ENCODE results near the gene ZC3H4.

Gene ZC3H4

GRCh38 chr19:47069795-47070194 is 43.8 kb downstream of the ZC3H4 start:
- H4K20me1 ChIP-seq (ENCODE audit: insufficient read depth) = no peaks in the 10 kb centered on the region
- H3K36me3 ChIP-seq (ENCODE audit: insufficient read depth) = peaks cover 9% of the 10 kb centered on the region; the same call in 1 of the 2 replicates
- H3K9ac ChIP-seq = no peak overlapping the region
- H3K27ac ChIP-seq = no peak overlapping the region
- no peak overlapping the region for H2AFZ ChIP-seq (ENCODE audit: low read depth)
- no peaks in the 10 kb centered on the region for H3K27me3 ChIP-seq (ENCODE audit: insufficient read depth, low read depth)
- H3K4me2 ChIP-seq = no peak overlapping the region
- no peaks in the 10 kb centered on the region for H3K79me2 ChIP-seq (ENCODE audit: insufficient read depth, low read depth)
- H3K4me3 ChIP-seq (IDR thresholded peaks at IDR 0.05; ENCODE audit: insufficient read depth, low read depth, low read length) = no peak overlapping the region
- no peaks in the 10 kb centered on the region for H3K4me1 ChIP-seq (ENCODE audit: low read depth, poor library complexity, severe bottlenecking)
- TF ChIP-seq, protein P1, sequence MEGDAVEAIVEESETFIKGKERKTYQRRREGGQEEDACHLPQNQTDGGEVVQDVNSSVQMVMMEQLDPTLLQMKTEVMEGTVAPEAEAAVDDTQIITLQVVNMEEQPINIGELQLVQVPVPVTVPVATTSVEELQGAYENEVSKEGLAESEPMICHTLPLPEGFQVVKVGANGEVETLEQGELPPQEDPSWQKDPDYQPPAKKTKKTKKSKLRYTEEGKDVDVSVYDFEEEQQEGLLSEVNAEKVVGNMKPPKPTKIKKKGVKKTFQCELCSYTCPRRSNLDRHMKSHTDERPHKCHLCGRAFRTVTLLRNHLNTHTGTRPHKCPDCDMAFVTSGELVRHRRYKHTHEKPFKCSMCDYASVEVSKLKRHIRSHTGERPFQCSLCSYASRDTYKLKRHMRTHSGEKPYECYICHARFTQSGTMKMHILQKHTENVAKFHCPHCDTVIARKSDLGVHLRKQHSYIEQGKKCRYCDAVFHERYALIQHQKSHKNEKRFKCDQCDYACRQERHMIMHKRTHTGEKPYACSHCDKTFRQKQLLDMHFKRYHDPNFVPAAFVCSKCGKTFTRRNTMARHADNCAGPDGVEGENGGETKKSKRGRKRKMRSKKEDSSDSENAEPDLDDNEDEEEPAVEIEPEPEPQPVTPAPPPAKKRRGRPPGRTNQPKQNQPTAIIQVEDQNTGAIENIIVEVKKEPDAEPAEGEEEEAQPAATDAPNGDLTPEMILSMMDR (conservative IDR thresholded peaks at IDR 0.05; ENCODE audit: low read depth, low read length) = no peak

- H3K4me3 ChIP-seq (IDR thresholded peaks at IDR 0.05; ENCODE audit: insufficient read depth, low read depth, low read length) = no peak overlapping the region
- no peak overlapping the region for H3K9ac ChIP-seq
- no peaks in the 10 kb centered on the region for H4K20me1 ChIP-seq (ENCODE audit: insufficient read depth)
- no peak overlapping the region for H3K4me2 ChIP-seq
- TF ChIP-seq, protein P1 (conservative IDR thresholded peaks at IDR 0.05; ENCODE audit: low read depth, low read length) = no peak
- no peaks in the 10 kb centered on the region for H3K27me3 ChIP-seq (ENCODE audit: insufficient read depth, low read depth)
- H3K4me1 ChIP-seq (ENCODE audit: low read depth, poor library complexity, severe bottlenecking) = no peaks in the 10 kb centered on the region
- no peak overlapping the region for H3K27ac ChIP-seq
- H2AFZ ChIP-seq (ENCODE audit: low read depth) = no peak overlapping the region
- no peaks in the 10 kb centered on the region for H3K79me2 ChIP-seq (ENCODE audit: insufficient read depth, low read depth)
- H3K36me3 ChIP-seq (ENCODE audit: insufficient read depth) = peaks cover 9% of the 10 kb centered on the region; the same call in 1 of the 2 replicates
Measured at GRCh38 chr19:47068876-47069406, 44.6 kb downstream of the ZC3H4 start.

DNA sequence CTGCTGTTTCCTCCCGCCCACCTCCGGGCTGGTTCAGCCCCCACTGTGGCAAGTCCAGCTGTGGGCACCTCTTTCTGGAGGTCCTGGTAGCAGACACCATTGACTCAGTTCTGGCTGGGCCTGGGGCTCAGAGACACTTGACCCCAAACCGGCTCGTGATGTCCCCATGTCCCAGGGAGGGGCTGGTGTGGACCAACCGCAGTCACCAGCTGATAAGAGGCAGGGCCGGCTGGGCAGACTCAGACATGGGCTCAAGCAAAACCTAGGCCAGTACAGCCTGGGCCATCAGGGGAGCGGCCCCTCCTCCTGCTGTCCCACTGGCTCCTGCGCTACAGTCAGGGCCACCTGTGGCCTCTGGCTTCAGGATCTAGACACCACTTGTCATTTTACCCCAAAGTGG is 45.3 kb downstream of the ZC3H4 start:
- no peak overlapping the region for H3K4me2 ChIP-seq
- TF ChIP-seq, protein P1 (conservative IDR thresholded peaks at IDR 0.05; ENCODE audit: low read depth, low read length) = no peak
- peaks cover 9% of the 10 kb centered on the region; the same call in 1 of the 2 replicates for H3K36me3 ChIP-seq (ENCODE audit: insufficient read depth)
- H3K79me2 ChIP-seq (ENCODE audit: insufficient read depth, low read depth) = no peaks in the 10 kb centered on the region
- H3K9ac ChIP-seq = no peak overlapping the region
- no peaks in the 10 kb centered on the region for H3K4me1 ChIP-seq (ENCODE audit: low read depth, poor library complexity, severe bottlenecking)
- H3K4me3 ChIP-seq (IDR thresholded peaks at IDR 0.05; ENCODE audit: insufficient read depth, low read depth, low read length) = no peak overlapping the region
- no peaks in the 10 kb centered on the region for H4K20me1 ChIP-seq (ENCODE audit: insufficient read depth)
- no peak overlapping the region for H3K27ac ChIP-seq
- no peaks in the 10 kb centered on the region for H3K27me3 ChIP-seq (ENCODE audit: insufficient read depth, low read depth)
- H2AFZ ChIP-seq (ENCODE audit: low read depth) = no peak overlapping the region

GRCh38 chr19:47067215-47067847 is 46.2 kb downstream of the ZC3H4 start:
- H3K36me3 ChIP-seq (ENCODE audit: insufficient read depth) = peaks cover 9% of the 10 kb centered on the region; the same call in 1 of the 2 replicates

More at GRCh38 chr19:47067215-47067847, 46.2 kb downstream of the ZC3H4 start:
- Histone ChIP-seq H2AFZ (ENCODE audit: low read depth) (no peak overlapping the region), H3K27ac (no peak overlapping the region), H4K20me1 (ENCODE audit: insufficient read depth) (no peaks in the 10 kb centered on the region), H3K4me2 (no peak overlapping the region), H3K79me2 (ENCODE audit: insufficient read depth, low read depth) (no peaks in the 10 kb centered on the region), H3K4me3 (IDR thresholded peaks at IDR 0.05; ENCODE audit: insufficient read depth, low read depth, low read length) (no peak overlapping the region), H3K9ac (no peak overlapping the region), H3K27me3 (ENCODE audit: insufficient read depth, low read depth) (no peaks in the 10 kb centered on the region), H3K4me1 (ENCODE audit: low read depth, poor library complexity, severe bottlenecking) (no peaks in the 10 kb centered on the region)
- TF ChIP-seq, protein P1 (conservative IDR thresholded peaks at IDR 0.05; ENCODE audit: low read depth, low read length) = no peak
